ENCODE data around the gene GMFB.
"Not testable (repeated sequence)": the region's sequence is repeated elsewhere in the genome, so short reads cannot be mapped to it uniquely, and the experiment has no call there.

Gene GMFB

GRCh38 chr14:54456820-54457608 lies 31.8 kb downstream of the GMFB start:
- not testable (repeated sequence) for DNase-seq

- DNase-seq = no peak
These were observed 33.4 kb downstream of the GMFB start for GRCh38 chr14:54455363-54455762.

GRCh38 chr14:54453990-54454389 lies 34.8 kb downstream of the GMFB start:
- not testable (repeated sequence) for DNase-seq

- DNase-seq = no peak
These were observed 35.5 kb downstream of the GMFB start for GRCh38 chr14:54453252-54453651.

GRCh38 chr14:54451961-54452360 lies 36.8 kb downstream of the GMFB start:
- no peak for DNase-seq

- DNase-seq = no peak
These were observed 37.6 kb downstream of the GMFB start for GRCh38 chr14:54451121-54451601.

- DNase-seq = no peak
These were observed 38.2 kb downstream of the GMFB start for GRCh38 chr14:54450535-54450934.

- DNase-seq = no peak
These were observed 41.5 kb downstream of the GMFB start for GRCh38 chr14:54447231-54447692.

GRCh38 chr14:54446161-54446693 lies 42.6 kb downstream of the GMFB start:
- no peak for DNase-seq

GRCh38 chr14:54444681-54445080 lies 44.1 kb downstream of the GMFB start:
- DNase-seq = no peak

- DNase-seq = no peak
These were observed 44.8 kb downstream of the GMFB start for GRCh38 chr14:54443981-54444380.

- not testable (repeated sequence) for DNase-seq
These were observed 45.8 kb downstream of the GMFB start for GRCh38 chr14:54442961-54443360.

GRCh38 chr14:54440873-54441868 lies 47.6 kb downstream of the GMFB start, which contains the start of gene CNIH1:
CNIH1 (minus strand) TSS chr14:54441374; CDS start chr14:54441327, 47 bp downstream.
- DNase-seq = no peak

GRCh38 chr14:54440476-54440872 lies 48.3 kb downstream of the GMFB start:
- no peak for DNase-seq

GRCh38 chr14:54440037-54440436 lies 48.7 kb downstream of the GMFB start:
- no peak for DNase-seq

GRCh38 chr14:54438703-54439102 lies 50.1 kb downstream of the GMFB start:
- no peak for DNase-seq

GRCh38 chr14:54437954-54438353 lies 50.8 kb downstream of the GMFB start:
- not testable (repeated sequence) for DNase-seq

GRCh38 chr14:54435500-54435981 lies 53.2 kb downstream of the GMFB start:
- DNase-seq = no peak

GRCh38 chr14:54428527-54428926 lies 60.3 kb downstream of the GMFB start:
- DNase-seq = no peak

GRCh38 chr14:54427871-54428270 lies 60.9 kb downstream of the GMFB start:
- no peak for DNase-seq

- DNase-seq = no peak
These were observed 63.1 kb downstream of the GMFB start for GRCh38 chr14:54425537-54426274.

GRCh38 chr14:54425068-54425467 lies 63.7 kb downstream of the GMFB start:
- no peak for DNase-seq
